H4 (cell line): ENCODE results near the gene GGCX. TPM values are rescaled to one million over a fixed set of nuclear protein-coding genes. Genes with fewer than 3 reads are reported as not detected.
"Not testable (repeated sequence)": the region's sequence is repeated elsewhere in the genome, so short reads cannot be mapped to it uniquely, and the experiment has no call there.

Experiments used
- DNase-seq: peaks from one replicate; pipeline ENCODE4 v3.0.0-alpha.2; 2015; ENCODE audit warnings: low spot score
- total RNA-seq: library from RNA; depleted of rRNA; stranded (reverse); fragments of >200 nt; shearing (Covaris generic); gene quantifications from 2 replicates; pipeline ENCODE4 v1.2.3, GENCODE V29; 2014

Gene GGCX
- total RNA-seq, 1 experiment from 2014 or later, result 36.8 TPM

GRCh38 chr2:85575739-85576138 lies 14.4 kb upstream of the GGCX start:
- no peak for DNase-seq

DNA sequence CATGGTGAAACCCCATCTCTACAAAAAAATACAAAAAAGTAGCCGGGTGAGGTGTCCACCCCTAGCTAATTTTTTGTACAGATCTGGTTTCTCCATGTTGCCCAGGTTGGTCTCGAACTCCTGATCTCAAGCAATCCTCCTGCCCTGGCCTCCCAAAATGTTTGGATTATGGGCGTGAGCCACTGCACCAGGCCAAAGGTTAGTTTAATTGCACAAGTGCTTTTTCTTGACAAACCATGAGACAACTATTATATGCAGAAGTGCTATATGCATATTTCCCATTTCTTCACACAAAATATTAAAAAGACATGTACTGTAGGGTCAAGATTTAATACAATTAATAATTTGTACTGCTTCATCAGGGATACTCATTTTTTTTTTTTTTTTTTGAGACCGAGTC lies 5.0 kb upstream of the GGCX start:
- DNase-seq, result no peak

- no peak for DNase-seq
Measured at GRCh38 chr2:85564144-85564563, 2.9 kb upstream of the GGCX start.

DNA sequence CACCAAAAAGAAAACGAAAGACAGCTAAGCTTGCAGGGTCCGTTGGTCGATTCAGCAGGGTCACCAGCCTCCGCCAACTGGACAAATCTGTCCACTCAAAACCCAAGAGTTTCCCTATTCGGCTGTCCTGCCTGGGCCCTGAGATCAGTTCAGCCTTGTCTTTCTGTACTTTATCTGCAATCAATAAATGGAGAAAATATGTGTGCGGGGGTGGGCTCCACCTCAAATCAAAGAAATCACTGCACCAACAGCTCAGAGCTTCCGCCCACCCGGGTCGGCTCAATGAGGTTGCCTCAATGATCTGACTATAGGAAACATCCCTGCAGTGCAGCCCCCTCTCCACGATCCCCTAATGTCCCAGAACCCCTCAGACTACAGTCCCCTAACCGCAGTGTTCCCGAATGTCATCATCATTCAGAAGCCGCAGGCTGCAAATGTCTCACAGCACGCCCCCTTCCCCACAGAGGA lies 447 bp downstream of the GGCX start:
- no peak for DNase-seq

GRCh38 chr2:85560403-85560726 lies 928 bp downstream of the GGCX start:
- not testable (repeated sequence) for DNase-seq

DNA sequence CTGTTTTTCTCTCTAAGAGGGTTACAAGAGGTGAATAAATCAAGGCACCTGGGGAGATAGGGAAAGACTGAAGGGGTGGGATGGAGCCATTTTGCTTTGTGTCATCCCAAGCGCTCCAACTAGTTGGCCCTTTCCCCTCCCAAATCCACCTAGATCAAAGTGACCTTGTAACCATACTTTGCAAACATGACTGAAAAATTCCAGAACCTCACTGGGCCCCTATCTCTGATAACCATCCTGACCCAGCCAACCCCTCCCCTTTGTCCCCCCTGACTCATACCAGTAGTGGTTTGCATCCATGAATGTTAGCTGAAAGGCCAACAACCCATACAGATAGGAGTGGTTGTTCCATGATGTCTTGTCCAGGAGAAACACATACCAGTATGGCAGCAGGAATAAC lies 3.1 kb downstream of the GGCX start:
- no peak for DNase-seq

DNA sequence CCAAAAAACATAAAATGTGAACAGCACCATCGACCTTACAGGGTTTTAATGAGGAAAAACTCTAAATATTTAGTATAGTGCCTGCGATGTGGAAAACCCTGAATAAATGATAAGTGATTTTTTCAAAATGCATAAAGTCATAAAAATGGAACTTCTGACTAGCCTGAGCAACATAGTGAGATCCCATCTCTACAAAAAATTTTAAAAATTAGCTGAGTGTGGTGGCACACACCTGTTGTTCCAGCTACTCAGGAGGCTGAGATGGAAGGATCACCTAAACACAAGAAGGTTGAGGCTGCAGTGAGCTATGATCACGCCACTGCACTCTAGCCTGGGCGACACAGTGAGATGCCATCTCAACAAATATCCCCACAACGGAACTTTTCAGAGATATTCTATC lies 4.2 kb downstream of the GGCX start:
- no peak for DNase-seq

DNA sequence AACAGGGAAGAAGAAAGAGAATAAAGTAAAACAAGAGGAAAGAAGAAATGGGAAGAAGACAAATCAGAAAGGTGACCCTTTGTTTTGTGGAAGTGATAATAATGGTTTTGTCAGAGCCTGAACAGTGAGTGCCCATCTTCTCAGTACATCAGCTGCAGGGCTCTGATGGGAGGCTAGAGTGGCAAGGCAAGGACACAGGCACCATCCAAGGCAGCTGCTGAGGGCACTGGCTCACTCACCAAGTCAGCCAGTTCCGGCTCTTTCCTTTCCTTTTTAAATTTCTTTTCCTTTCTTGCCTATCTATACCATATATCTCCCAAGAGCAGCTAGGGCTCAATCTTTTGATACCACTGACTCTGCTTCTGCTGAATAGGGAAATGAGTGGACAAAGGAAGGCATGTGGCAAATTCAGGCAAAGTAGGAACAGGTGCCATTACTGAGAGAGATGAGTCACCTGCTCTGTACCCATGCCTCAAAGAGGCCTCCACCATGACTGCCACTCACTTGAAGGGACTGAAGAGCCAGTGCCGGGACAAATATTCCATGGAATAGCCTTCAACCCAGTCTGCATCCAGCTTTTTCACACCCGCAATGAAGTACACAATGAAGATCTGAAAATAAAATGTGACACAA lies 6.2 kb downstream of the GGCX start:
- DNase-seq, result no peak

DNA sequence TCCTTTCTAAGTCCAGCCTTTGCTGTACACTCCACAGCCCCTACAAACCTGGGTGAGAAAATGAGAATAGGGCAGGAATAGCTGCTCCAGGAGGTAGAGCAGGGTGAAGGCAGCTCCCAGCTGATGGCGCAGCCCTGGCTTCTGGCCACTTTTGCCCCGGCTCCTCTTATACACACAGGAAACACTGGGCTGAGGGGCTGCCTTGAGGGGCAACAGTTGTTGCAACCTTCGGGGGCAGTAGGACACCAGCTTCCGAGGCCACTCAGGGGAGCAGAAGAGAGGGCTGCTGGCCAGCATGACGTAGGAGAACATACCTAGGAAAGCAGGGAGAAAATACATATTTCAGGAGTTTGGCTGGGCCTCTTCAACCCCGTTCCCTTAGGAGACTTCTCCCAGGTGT lies 8.1 kb downstream of the GGCX start:
- no peak for DNase-seq

GRCh38 chr2:85551698-85552678 lies 9.3 kb downstream of the GGCX start:
- DNase-seq, result peak; percentile 67

DNA sequence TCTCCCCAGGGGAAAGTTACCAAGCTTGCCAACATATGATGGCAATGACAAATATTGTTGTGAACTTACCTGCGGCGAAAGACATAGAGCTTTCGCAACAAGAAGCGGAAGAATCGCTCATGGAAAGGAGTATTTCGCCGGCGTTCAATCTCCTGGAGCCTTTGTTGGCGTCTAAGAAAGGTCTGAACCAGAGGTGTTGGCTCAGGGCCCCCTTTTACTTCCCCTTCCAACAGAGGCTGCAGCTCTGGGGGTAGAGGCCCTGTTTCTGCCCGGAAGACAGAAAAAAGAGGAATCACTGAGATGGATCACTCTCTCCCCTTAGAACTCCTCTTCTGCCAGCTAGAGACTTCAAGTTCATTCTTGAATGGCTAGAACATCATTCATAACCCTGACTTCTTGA lies 10.8 kb downstream of the GGCX start:
- no peak for DNase-seq

- no peak for DNase-seq
Measured at GRCh38 chr2:85549826-85550225, 11.5 kb downstream of the GGCX start.

DNA sequence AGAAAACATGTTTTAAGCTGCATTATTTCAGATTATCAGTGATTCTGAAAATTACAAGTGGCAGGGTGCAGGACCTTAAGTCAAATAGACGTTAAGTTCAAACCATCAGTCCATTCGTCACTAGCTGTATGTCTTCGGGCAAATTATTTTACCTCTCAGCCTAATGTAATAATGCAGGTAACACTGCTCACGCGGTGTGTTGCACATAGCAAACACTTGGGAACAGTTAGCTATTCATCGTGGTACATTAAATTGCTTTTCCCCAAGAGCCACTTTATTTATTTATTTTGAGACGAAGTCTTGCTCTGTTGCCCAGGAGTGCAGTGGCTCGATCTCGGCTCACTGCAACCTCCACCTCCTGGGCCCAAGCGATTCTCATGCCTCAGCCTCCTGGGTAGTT lies 12.2 kb downstream of the GGCX start:
- no peak for DNase-seq

DNA sequence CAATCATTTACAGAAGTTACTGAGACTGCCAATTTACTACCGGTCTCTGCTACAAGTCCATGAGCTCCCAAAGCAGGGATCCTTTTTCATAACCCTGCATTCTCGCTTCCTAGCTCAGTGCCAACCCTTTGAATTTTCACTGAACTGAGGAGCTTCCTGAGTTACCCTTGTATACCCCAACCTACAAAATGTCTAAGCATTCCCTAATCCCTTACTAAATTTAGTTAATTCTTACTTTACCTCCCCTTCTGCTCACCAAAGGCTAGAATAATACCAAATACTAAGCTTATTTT lies 12.7 kb downstream of the GGCX start:
- DNase-seq, result no peak

- no peak for DNase-seq
Measured at GRCh38 chr2:85547859-85548607, 13.3 kb downstream of the GGCX start.

DNA sequence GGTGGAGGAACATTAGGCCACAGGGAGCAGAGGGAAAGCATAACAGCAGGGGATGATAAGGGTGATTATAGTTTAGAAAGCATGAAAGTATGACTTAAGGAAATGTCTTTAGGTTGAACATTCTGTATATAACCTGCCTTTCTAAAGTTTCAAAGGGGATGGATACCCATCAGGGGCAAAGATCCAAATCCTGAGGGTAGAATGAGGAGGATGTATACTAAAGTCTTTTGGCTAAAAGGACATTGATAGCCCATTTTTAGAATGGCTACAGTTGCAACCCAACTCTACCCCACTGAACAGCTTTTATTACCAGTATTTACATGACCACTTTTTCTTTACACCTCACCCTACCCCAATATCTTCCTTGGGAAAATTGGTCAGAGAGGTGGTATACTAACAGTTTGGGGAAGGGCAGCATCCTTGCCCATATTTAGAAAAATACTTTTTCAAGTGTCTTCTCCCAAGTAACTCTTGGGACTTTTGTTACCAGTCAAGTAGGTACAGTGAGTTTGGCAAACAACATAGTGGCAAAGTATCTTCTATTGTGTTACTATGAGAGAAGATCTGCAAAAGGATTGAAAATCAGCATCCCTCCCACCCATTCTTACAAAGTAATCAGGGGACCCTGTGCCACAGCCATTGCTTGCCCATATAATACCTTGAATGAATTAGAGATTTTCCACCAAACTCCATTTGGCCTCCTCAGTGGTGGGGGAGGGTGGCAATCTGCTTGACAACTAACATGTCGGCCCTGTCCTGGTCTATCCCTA lies 14.0 kb downstream of the GGCX start:
- no peak for DNase-seq

DNA sequence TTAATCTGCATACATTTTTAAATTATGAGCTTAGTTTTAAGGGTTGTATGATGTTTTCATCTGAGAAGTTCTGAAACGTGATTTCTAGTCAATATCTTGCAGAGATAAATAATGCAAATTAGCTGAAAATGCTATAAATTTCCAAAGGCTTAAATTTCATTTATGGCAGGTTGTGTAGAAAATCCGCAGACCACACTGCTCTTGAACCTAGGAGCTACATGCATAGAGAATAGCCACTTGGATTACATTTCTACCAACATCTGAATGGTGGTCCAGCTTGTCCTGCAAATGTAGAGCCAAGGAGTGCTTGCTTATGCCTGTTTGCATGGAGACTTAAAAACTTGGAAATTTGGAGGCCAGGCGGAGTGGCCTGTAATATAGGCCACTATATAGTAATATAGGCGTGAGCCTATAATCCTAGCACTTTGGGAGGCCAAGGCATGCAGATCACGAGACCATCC lies 15.5 kb downstream of the GGCX start:
- DNase-seq, result no peak

GRCh38 chr2:85544915-85545779 lies 16.1 kb downstream of the GGCX start:
- DNase-seq, result not testable (repeated sequence)

DNA sequence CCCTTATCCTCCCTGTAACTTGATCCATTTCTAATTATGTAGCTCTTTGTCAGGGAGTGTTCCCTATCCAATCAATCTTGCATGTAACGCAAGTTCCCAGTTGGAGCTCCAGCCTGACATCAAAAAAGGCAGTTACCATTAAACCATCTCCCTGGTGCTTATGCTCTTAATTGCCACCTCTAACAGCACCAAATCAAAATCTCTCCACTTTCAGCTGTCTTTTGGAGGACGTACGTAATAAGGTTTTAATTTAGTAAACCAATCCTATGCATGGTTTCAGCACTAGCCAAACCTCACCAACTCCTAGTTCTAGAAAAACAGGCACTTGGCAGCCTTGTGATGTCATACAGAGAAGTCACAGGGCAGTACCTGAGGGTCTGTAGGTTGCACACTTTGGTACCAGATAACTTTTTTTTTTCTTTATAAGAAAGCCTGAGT lies 17.0 kb downstream of the GGCX start:
- DNase-seq, result not testable (repeated sequence)

DNA sequence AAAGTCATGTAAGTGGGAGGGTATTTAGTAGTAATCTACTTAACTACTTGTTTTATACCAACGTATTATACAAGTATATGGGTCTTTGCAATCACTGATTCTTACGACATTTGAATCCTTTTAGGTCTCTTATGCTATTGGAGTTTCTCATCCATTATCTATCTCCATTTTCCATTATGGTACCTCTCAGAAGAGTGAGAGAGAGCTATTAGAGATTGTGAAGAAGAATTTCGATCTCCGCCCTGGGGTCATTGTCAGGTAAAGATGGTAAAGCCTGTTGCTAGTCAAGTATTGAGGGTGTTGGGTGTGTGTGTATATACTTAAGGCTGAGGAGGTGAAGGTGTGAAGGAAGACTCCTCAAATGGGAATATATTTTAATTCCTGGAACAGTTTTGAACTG lies 18.5 kb downstream of the GGCX start:
- no peak for DNase-seq
